CD4-positive, alpha-beta T cell treated with Interleukin-10 for 1 hour (primary cell): ENCODE results near the gene EXOC3L1.

Source experiments
- DNase-seq: peaks from one replicate; pipeline ENCODE4 v3.0.0-alpha.2; 2020

EXOC3L1 gene, protein sequence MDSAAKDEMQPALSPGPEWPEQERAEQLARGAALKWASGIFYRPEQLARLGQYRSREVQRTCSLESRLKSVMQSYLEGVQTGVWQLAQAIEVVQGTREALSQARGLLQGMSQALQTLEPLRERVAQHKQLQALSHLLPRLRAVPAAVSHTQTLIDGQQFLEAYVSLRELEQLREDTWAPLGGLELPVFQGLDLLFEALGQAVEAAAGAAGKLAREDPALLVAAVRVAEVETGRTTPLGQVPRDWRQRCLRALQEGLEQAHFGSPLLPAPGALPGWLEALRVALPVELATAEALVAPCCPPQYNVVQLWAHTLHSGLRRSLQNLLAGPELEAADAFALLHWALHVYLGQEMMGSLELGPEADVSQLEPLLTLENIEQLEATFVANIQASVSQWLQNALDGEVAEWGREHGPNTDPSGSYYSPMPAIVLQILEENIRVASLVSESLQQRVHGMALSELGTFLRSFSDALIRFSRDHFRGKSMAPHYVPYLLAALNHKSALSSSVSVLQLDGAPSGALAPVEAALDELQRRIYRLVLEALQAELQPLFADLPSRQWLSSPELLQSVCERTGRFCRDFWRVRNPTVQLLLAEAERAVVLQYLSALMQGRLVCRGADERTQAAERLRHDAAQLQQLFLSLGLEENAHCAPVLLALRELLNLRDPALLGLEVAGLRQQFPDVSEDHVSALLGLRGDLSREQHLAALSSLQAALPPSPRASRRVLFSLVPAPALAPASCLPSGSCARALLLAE

GRCh38 chr16:67190041-67190440, at the start of gene EXOC3L1:
TSS of gene EXOC3L1 (minus strand) at chr16:67190136. CDS start at chr16:67189676, 460 bp downstream.
- DNase-seq: no peak

DNA sequence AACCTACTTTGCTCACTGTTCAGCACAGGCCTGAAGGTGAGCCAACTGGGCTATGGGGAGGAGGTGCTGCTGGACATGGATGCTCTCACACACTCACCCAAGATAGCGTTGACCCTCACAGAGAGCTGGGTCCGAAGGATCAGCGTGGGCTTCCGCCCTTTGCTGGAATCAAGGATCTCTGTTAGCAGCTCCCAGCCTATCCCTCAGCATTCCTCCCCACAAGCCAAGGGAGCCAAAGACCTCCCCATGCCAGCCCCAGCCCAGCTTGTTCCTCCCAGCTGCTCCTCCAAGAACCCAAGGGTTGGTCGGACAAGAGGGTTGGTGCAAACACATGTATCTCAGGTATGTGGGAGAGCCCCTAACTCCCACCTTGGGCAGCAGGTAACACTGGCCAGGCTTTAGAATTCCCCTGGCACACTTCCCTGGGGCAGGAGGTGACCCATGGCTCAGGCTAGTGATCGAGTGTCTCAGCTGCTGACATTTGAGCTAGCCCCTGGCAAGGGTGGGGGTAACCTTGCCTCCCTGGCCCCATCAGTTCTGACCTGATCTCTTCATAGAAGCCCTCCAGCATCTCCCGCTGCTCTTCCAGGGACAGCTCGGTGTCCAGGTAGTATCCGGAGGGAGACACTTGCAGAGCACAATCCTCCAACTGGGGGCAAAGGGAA, 49.0 kb upstream of the EXOC3L1 start:
- no peak for DNase-seq

- DNase-seq: no peak
Measured at GRCh38 chr16:67238278-67238575, 48.3 kb upstream of the EXOC3L1 start.

DNA sequence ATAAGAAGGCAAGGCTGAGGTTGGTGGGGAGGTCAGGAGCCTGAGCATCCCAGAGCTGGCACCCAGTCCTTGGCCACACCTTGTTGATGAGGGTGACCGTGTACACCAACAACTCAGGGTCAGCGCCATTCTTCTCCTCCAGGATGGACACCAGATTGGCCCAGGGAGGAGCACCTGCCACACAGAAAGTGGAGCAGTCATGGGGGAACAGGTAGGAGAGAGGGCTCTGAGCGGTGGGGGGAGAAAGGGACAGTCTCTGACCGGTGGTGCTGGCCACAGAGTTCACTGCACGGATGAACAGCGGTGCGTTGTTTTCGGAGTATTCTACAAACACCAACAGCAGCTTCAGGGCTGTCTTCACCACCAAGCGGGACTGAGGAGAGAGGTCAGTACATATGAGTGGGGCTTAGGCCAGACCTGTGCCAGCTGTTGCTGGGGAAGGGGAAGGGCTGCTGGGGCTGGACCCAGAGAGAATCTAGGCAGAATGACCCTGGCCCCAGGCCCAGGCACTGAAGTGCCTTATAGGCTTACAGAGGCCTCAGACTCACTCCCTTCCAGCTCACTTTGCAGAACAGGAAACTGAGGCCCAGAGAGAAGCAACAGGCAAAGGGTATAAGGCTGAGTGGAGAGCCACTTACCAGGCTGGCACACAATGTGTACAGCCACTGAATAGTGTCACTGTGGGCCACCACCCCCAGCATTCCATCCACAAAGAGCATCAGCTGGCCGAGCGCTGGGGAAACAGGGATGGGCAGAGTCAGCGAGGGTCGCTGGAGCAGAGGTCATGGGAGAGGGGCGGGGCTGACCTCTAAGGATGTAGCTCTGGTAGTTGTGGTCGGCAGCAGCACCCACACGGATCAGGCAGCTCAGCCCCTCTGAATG, 47.7 kb upstream of the EXOC3L1 start:
- no peak for DNase-seq

- peak; percentile 87 for DNase-seq
Measured at GRCh38 chr16:67236563-67237395, 46.8 kb upstream of the EXOC3L1 start.

- DNase-seq: peak; percentile 77
Measured at GRCh38 chr16:67235816-67236562, 46.1 kb upstream of the EXOC3L1 start.

- no peak for DNase-seq
Measured at GRCh38 chr16:67234180-67234597, 44.3 kb upstream of the EXOC3L1 start.

GRCh38 chr16:67233596-67233995, 43.7 kb upstream of the EXOC3L1 start:
- no peak for DNase-seq

DNA sequence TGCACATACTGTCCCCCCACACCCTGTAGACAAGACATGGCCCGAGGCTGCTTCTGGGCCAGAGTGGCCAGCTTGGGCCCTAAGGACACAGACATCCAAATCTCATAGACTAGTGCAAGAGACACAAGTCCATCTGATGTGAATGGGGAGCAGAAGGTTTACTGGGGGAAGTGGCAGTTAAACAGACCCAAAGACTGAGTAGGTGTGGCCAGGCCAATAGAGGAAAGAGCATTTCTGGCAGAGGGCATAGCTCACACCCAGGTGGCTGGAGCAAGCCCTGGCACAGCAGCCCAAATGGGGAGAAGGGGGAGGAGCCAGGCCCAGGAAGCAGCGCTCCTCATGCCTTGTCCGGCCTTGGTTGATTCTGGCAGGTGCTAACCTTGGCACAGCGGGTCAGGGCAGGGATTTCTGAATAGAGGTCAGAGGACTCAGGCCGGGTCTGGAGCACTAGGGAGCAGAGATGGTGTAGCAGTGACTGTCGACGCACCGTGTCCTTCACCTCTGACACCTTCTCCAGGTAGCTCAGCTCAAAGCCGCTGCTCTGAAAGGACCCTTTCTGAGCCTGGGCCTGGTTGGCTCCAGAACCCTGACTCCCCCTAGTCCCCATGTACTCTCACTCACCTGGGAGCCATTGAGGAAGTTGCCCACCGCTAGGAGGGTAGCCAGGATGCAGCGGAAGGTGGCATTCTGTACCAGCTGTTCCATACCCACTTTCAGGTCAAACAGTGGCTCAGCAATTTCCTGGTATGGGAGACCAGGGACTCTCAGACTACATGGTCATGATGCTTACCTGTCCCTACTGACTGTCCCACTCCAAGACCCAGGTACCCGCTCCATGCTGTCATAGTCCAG, 41.1 kb upstream of the EXOC3L1 start:
- DNase-seq: no peak

DNA sequence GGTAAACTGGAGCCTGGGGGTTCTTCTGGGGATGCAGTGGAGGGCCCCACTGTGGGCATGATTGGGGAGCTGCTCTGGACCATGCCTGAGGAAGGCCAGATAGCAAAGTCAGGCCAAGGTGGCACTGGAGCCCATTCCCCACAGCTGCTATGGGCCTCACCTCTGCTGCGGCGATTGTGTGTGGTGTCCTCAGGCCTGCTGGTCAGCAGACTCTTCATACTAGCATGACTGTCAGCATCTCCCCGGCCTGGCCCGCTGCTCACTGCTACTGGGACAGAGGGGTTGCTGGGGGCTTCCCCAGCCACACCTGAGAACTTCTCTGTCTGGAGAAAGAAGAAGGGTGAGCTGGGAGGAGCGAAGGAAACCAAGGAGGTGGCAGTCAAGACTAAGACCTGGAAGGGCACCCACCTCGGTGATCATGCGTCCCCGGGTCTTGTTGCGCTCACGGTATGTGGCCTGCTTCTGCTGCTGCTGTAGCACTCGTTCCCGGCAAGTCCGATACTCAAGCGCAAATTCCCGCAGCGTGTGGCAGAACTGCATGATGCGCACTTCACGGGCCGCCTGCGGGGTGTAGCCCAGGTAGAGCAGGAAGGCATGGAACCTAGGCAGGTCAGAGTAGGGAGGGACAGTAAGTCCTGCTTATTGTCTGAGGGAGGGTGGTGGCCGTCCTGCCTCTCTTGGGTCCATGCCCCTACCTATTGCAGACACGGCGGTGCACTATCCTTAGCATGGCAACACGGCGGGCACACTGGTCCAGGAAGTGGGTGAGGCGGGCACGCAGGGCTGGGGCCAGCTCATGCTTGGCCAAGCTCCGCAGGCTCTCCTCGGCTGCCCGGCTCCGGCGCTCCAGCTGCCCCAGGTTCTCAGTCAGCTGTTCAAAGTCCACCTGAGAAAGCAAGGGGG, 40.2 kb upstream of the EXOC3L1 start:
- DNase-seq: no peak

GRCh38 chr16:67228905-67229304, 39.0 kb upstream of the EXOC3L1 start:
- no peak for DNase-seq

- no peak for DNase-seq
Measured at GRCh38 chr16:67228034-67228785, 38.3 kb upstream of the EXOC3L1 start.

- no peak for DNase-seq
Measured at GRCh38 chr16:67227567-67227921, 37.6 kb upstream of the EXOC3L1 start.

GRCh38 chr16:67226804-67227566, 37.0 kb upstream of the EXOC3L1 start, which contains the start of gene TMEM208:
TSS of gene TMEM208 (plus strand) at chr16:67227130. CDS start at chr16:67227219, 89 bp downstream.
- peak; percentile 99 for DNase-seq

DNA sequence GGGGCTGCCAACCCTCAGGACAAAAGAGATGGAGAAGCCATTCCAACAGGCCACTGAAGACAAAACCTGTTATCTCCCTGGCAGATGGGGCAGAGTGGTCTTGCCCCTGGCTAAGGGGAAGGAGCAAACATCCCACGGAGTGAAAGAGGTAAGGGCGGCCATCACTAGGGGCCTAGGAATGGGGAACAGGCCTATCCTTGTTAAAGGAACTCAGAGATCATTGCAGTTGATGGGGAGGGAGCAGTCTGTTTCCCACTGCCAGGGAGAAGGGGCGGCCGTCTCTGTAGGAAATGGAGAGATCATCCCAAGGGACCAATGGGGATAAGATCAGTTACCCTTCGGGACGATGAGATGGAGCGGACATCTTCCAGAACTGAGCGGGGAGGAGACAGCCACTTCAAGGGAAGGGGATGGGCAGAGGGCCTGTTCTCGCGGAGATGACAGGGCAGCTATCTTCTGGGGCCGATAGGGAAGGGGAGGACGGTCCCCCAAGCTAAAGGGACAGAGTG, 36.4 kb upstream of the EXOC3L1 start:
- DNase-seq: no peak

DNA sequence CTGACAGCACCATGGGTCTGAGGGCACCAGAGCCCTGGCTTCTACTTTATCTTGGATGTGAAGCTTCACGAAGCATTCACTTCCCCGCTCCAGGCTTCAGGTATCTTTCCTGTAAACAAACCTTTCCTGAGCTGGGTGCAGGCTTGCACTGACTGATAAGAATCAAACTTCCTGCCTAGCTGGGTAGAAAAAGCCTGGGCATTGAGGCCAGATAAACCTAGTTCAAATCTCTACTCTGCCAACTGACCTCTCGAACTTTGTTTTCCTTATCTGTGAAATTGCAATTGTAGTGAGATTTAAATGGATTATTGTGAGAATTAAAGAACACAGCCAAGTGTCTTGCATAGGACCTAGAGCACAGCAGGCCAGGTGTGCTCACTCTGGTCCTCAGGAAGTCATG, 34.1 kb upstream of the EXOC3L1 start:
- no peak for DNase-seq
